SK-N-DZ (cell line): ENCODE measurements around the gene IFI30.

Source experiments
- DNase-seq: peaks from one replicate; pipeline ENCODE4 v3.0.0-alpha.2; 2015; ENCODE audit warnings: low spot score
- small RNA-seq, 2 experiments: library from RNA; depleted of rRNA; stranded (forward); fragments of <200 nt; gene quantifications; one replicate each; pipeline ENCODE3, GENCODE V24; 2014

The IFI30 gene

GRCh38 chr19:18224525-18225354, 51.1 kb downstream of the IFI30 start:
- peak; percentile 93 for DNase-seq

- no peak for DNase-seq
Measured at GRCh38 chr19:18225355-18225701, 51.7 kb downstream of the IFI30 start.

- DNase-seq: peak; percentile 52
Measured at GRCh38 chr19:18225702-18226468, 52.3 kb downstream of the IFI30 start, which contains the start of gene PDE4C. Gene PDE4C, minus strand, starts transcription at chr19:18226438. Its CDS starts 23 bp downstream, at chr19:18226415.

GRCh38 chr19:18226956-18227780, 53.6 kb downstream of the IFI30 start:
- no peak for DNase-seq

Small RNA genes within 50 kb of the gene (small RNA-seq; reads per million reads assigned to genes)
- gene IFI30: 0 to 0.03 reads per million in 2 experiments
